ENCODE measurements around the gene OSMR.

OSMR gene

GRCh38 chr5:38871790-38872551, 26.2 kb downstream of the OSMR start:
- DNase-seq (ENCODE audit: low read depth): peak; percentile 100

DNA sequence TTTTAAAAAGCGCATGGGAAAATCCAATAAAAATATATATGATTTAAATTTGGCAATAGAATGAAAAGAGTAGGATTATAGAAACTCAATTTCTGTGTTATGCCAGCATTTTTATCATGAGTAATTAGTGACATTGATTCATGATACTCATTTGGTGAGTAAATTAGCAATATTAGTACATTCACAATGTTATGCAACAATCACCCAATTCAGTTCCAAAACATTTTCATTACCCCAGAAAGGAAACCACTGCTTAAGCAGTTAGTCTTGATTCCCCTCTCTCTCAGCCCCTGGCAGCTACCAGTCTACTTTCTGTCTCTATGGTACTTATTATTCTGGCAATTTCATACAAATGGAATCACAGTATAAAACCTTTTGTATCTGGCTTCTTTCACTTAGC, 27.0 kb downstream of the OSMR start:
- no peak for DNase-seq (ENCODE audit: low read depth)

DNA sequence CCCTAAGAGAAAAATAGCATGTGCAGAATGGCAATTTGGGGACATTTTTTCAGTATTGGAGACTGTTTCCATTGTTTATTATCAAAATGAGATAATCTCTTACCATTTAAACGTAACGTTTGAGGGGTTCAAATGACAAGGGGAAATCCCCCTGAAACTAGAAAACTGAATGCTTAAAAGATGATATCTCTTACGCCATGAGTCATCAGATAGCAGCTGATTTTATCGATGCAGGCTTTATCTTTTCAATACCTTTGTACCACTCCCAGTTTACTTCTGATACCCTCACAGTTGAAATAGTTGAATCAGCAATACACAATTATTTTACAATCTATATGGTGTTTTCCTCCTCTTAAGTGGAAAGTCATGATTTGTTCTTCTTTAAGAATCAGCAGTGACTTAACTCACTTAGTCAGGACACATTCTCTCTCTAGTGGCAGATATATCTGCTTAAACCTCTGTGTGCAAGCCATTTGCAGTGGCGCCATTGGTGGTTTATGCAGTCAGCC, 29.2 kb downstream of the OSMR start:
- DNase-seq (ENCODE audit: low read depth): no peak

DNA sequence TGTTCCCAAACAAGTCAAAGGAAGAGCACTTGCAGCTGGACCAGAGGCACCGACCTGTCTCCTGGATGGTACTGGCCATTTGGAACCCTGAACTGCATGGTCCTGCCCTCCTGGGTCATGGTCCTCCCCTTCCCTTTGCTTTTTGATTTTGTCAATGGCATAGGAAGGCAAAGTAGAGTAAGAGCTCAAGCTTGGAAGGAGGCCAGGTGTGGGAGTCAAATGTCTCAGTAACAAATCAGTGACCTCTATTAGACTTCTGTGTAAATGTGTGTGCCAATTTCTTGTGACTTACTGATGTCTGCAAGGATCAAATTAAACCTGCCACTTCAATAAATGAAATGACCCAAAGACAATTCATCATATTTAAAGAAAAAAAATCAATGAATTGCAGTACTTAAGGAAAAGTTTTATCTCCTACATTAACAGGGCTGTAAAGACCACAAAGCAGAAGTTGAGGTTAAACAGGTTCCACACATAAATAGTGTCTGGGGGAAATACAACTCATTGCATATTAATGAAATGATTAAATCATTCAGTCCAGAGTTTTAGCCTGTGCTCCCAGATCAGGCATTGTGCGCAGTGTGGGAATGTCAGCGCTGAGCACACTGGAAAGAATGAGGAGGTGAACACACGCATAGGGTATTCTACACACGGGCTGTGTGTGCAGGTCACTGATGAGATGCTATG, 32.7 kb downstream of the OSMR start:
- DNase-seq (ENCODE audit: low read depth): peak; percentile 41

- no peak for DNase-seq (ENCODE audit: low read depth)
Measured at GRCh38 chr5:38879078-38879460, 33.3 kb downstream of the OSMR start.

DNA sequence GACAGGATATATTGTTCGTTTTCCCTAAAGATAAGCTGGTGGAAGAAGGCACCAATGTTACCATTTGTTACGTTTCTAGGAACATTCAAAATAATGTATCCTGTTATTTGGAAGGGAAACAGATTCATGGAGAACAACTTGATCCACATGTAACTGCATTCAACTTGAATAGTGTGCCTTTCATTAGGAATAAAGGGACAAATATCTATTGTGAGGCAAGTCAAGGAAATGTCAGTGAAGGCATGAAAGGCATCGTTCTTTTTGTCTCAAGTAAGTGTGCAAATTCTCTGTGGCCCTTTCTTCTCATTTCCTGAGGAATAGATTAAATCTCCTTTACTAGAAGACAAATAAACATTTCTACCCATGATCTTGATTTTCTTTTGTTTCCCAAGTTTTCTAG, 38.0 kb downstream of the OSMR start:
- DNase-seq (ENCODE audit: low read depth): no peak

- DNase-seq (ENCODE audit: low read depth): no peak
Measured at GRCh38 chr5:38885208-38885607, 39.4 kb downstream of the OSMR start.

GRCh38 chr5:38888041-38888440, 42.2 kb downstream of the OSMR start:
- no peak for DNase-seq (ENCODE audit: low read depth)

DNA sequence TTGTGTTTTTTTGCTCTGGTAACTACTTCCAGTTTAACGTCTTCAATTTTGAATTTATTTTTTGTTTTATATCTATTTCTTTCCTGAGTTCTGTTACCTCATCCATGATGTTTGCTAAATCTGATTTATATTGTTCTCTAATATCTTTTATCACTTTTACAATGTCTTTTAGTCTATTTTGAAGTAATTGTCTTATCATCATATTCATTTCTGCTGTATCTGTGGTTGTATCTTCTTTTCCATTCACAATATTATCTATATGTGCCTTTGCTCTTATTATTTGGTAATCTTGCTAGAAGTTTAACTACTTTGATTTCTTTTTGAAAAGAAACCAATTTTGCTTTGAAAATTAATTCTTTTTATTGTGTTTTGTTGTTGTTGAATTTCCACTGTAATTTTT, 43.6 kb downstream of the OSMR start:
- no peak for DNase-seq (ENCODE audit: low read depth)

DNA sequence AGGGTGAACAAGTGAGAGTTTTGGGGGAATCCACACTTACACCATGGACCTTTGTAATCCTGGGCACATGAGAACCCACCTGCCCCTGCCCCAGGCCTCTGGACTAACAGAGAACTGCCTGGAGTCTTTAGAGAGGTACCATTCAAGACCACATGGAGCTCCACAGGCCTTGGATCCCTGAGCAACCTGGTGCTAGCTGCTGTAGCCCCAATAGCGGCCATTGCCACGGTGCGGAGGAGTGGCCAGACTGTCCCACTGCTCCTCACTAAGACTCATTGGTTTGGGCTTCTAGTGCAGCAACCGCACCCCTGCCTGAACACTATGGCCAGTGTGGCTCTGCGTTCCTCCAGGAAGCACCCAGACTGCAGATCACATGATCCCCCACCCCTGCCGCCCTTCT, 45.8 kb downstream of the OSMR start:
- no peak for DNase-seq (ENCODE audit: low read depth)

- no peak for DNase-seq (ENCODE audit: low read depth)
Measured at GRCh38 chr5:38892363-38892762, 46.6 kb downstream of the OSMR start.

- DNase-seq (ENCODE audit: low read depth): no peak
Measured at GRCh38 chr5:38896760-38897159, 50.9 kb downstream of the OSMR start.

GRCh38 chr5:38899936-38900335, 54.1 kb downstream of the OSMR start:
- no peak for DNase-seq (ENCODE audit: low read depth)

- peak; percentile 30 for DNase-seq (ENCODE audit: low read depth)
Measured at GRCh38 chr5:38905516-38905915, 59.7 kb downstream of the OSMR start.

- DNase-seq (ENCODE audit: low read depth): no peak
Measured at GRCh38 chr5:38906503-38906902, 60.7 kb downstream of the OSMR start.

DNA sequence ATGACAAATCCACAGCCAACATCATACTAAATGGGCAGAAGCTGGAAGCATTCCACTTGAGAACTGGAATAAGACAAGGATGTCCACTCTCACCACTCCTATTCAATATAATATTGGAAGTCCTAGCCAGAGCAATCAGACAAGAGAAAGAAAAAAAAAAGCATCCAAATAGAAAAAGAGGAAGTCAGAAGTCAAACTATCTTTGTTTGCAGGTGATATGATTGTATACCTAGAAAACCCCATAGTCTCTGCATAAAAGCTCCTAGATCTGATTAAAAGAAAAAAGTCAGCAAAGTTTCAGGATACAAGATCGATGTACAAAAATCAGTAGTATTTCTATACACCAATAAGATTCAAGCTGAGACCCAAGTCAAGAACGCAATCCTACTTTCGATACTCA, 66.1 kb downstream of the OSMR start:
- no peak for DNase-seq (ENCODE audit: low read depth)

GRCh38 chr5:38913714-38914113, 67.9 kb downstream of the OSMR start:
- peak; percentile 49 for DNase-seq (ENCODE audit: low read depth)

GRCh38 chr5:38916802-38917201, 71.0 kb downstream of the OSMR start:
- DNase-seq (ENCODE audit: low read depth): no peak

- peak; percentile 33 for DNase-seq (ENCODE audit: low read depth)
Measured at GRCh38 chr5:38921174-38921573, 75.4 kb downstream of the OSMR start.

DNA sequence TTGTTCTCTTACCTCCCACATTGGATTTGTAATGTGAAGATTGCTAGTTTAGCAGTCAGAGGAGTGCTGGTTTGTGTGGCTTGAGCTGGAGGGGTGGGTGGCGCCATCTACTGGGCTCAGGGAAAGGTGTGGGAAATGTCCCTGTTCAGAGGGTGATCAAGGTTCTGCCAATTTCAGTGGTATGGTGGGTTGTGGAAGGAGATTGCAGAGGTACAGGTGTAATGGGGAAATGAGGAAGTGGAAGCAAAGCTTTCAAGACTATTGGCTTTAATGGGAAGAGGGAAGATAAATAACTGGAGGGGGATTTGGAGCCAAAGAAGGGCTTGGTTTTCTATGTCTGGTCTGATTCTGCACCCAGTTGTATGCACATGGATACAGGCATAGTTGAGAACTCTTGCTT, 76.4 kb downstream of the OSMR start:
- DNase-seq (ENCODE audit: low read depth): peak; percentile 50

DNA sequence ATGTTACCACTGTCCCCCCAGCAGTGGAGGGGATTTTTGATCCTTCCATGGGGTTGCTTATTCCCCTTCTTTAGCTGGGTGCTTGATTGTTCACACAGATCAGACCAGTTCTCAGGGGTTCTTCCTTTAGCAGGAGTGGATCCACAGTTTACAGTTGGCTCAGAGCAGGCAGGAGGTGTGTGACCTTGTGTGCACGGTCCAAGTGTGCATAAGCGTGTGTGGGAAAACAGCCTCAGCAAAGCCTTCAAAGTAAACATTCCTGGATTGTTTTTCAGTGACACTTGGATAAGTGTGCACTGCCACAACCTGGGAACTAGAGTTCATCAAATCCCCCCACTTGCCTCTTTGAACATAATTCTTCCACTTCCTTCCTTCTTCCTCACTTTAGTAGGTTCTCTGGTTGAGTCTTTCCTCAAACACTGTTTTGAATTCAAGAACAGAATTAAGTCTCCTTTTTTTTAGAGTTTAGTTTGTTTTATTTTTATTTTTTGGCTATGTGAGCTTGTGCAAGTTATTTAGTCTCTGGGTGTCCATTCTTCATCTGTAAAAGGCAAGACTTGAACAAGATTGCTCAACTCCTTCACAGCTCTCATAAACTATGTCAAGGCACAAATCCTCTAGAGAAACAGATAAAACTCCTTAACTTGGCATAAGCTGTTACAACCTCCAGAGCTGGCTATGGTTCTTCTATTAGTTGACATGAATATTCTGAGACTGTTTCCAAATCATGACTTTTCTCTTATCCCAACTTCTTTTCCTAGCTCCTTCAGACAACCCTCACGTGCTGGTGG, 78.0 kb downstream of the OSMR start:
- peak; percentile 95 for DNase-seq (ENCODE audit: low read depth)

DNA sequence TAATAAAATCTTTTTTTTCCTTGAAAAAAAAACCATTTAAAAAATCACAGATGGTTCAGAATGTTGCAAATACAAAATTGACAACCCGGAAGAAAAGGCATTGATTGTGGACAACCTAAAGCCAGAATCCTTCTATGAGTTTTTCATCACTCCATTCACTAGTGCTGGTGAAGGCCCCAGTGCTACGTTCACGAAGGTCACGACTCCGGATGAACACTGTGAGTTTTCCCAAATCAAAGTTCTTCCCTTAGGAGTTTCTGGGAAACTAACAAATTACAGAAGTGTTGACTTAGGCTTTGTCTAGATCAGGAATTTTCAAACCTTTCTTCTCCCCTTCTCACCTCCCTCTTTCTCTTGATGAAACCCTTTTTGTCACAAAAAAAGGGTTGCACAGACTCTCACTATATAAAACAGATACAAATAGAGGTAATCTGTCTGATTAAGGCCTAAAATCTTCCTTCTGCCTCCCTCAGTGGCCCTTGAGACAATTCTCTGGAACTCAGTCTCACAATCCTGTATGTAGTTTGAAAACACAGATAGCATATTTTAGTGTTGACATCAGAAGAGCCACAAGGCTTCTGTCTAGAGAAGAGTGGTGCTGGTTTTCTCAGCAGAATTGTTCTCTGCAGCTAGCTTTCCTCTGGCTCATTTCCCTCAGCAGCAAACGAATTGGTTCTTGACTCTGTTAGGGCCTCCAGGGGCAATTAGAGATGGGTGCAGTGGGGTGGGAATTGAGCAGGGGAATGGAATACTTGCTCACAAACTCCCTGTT, 79.5 kb downstream of the OSMR start:
- DNase-seq (ENCODE audit: low read depth): peak; percentile 83
